GM21825 (cell line): ENCODE data around the gene CCL16.

Experiments used
- ATAC-seq: cut with Tn5 transposase; IDR thresholded peaks from one replicate; pipeline ENCODE4 v1.9.1; 2021; ENCODE audit warnings: mild to moderate bottlenecking, moderate library complexity; ENCODE audit not compliant: unreplicated experiment

Gene CCL16

GRCh38 chr17:35988164-35988563 lies 6.9 kb upstream of the CCL16 start:
- no peak for ATAC-seq

GRCh38 chr17:35986643-35987042 lies 5.3 kb upstream of the CCL16 start, which contains the start of gene CCL14:
TSS of gene CCL14 (minus strand) at chr17:35986729. CDS start at chr17:35986649, 80 bp downstream.
- ATAC-seq, result no peak

GRCh38 chr17:35984140-35984539 lies 2.8 kb upstream of the CCL16 start:
- no peak for ATAC-seq

GRCh38 chr17:35982409-35983191 lies 1.3 kb upstream of the CCL16 start:
- no peak for ATAC-seq

- ATAC-seq, result no peak
Observed at GRCh38 chr17:35981908-35982330, 622 bp upstream of the CCL16 start.

- ATAC-seq, result no peak
Observed at GRCh38 chr17:35978346-35978745, 3.0 kb downstream of the CCL16 start.

- ATAC-seq, result no peak
Observed at GRCh38 chr17:35977509-35977908, 3.8 kb downstream of the CCL16 start.

GRCh38 chr17:35973333-35974260 lies 7.7 kb downstream of the CCL16 start:
- no peak for ATAC-seq

GRCh38 chr17:35972945-35973332 lies 8.4 kb downstream of the CCL16 start:
- no peak for ATAC-seq

- no peak for ATAC-seq
Observed at GRCh38 chr17:35972535-35972934, 8.8 kb downstream of the CCL16 start.

- no peak for ATAC-seq
Observed at GRCh38 chr17:35972066-35972465, 9.2 kb downstream of the CCL16 start.

- ATAC-seq, result no peak
Observed at GRCh38 chr17:35969558-35970380, 11.5 kb downstream of the CCL16 start.

- ATAC-seq, result no peak
Observed at GRCh38 chr17:35968520-35969054, 12.7 kb downstream of the CCL16 start.

- no peak for ATAC-seq
Observed at GRCh38 chr17:35965272-35965671, 16.0 kb downstream of the CCL16 start.

- ATAC-seq, result no peak
Observed at GRCh38 chr17:35963663-35964062, 17.6 kb downstream of the CCL16 start.

- no peak for ATAC-seq
Observed at GRCh38 chr17:35953720-35954119, 27.6 kb downstream of the CCL16 start.

- no peak for ATAC-seq
Observed at GRCh38 chr17:35949401-35949800, 31.9 kb downstream of the CCL16 start.

GRCh38 chr17:35948092-35948491 lies 33.2 kb downstream of the CCL16 start:
- no peak for ATAC-seq

- ATAC-seq, result no peak
Observed at GRCh38 chr17:35947156-35947585, 34.1 kb downstream of the CCL16 start.

- ATAC-seq, result no peak
Observed at GRCh38 chr17:35944151-35944550, 37.1 kb downstream of the CCL16 start.

- ATAC-seq, result no peak
Observed at GRCh38 chr17:35943537-35943936, 37.8 kb downstream of the CCL16 start, which contains the start of gene LYZL6. TSS of gene LYZL6 (minus strand) at chr17:35943713. CDS start at chr17:35939356, 4,357 bp downstream.
